ENCODE data around the gene CEACAM3.
A peak's percentile ranks its signal among the peaks of the same experiment; 100 is the strongest.

CEACAM3 gene

DNA sequence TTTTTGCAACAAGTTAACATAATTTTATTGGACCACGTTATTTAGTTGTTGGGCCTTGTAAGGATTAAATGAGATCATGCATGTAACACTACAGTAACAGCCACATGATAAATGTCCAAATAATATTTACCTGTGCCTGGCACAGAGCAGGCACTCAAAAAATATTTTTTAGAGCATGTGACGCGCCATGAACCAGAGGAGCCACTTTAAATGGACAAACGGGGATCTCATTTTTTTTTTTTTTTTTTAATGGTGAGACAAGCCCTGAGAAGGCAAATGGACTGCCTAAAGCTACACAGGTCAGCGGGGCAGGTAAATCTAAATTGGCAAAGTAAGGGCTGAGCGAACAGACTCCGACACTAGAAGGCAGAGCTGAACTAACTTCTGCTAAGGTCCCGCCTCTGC is 62.8 kb downstream of the CEACAM3 start:
- Histone ChIP-seq H3K27ac (peak overlapping the region; percentile 1), H3K9ac (ENCODE audit: insufficient read length) (peak overlapping the region; percentile 70), H3K4me3 (peak overlapping the region; percentile 100), H3K36me3 (ENCODE audit: insufficient read depth, low read length) (peaks cover 38% of the 10 kb centered on the region), H3K9me3 (ENCODE audit: low read depth, low read length) (no peaks in the 10 kb centered on the region)
- DNase-seq (ENCODE audit: low read depth, low spot score) = no peak
- TF ChIP-seq POLR2AphosphoS5 (IDR thresholded peaks at IDR 0.05; ENCODE audit: borderline replicate concordance, low read depth, low read length) (peak; percentile 60), FOXP2 (optimal IDR thresholded peaks at IDR 0.05; ENCODE audit: control extremely low read depth, extremely low read length, insufficient read depth) (no peak), EZH2 (IDR thresholded peaks at IDR 0.05) (no peak)

DNA sequence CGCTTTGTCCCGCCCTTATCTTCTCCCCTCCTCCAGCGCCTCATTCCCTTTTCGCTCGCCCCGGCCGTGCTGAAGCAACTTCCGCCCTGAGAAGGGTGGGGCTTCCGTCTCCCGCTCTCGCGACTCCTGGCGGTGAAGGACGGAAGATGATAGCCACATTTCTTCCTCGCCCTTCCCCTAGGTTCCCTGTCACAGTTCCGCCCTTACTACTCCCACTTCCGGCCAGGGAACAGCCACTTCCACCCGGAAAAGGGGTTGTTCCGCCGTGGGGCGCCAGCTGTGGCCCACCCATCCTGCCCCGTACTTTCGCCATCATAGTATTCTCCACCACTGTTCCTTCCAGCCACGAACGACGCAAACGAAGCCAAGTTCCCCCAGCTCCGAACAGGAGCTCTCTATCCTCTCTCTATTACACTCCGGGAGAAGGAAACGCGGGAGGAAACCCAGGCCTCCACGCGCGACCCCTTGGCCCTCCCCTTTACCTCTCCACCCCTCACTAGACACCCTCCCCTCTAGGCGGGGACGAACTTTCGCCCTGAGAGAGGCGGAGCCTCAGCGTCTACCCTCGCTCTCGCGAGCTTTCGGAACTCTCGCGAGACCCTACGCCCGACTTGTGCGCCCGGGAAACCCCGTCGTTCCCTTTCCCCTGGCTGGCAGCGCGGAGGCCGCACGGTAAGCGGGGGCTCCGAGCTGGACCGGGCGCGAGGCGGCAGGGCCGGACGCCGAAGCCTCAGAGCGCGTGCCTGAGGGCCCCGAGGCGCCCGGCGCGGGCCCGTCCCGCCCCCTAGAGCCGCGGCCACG is 63.4 kb downstream of the CEACAM3 start, which contains the start of gene RPS19:
TSS of gene RPS19 (plus strand) at position 638 of the 801 bp plus-strand sequence. CDS start 520 bp downstream, outside the sequence.
- peak; percentile 96 for DNase-seq (ENCODE audit: low read depth, low spot score)
- Histone ChIP-seq H3K36me3 (ENCODE audit: insufficient read depth, low read length) (peaks cover 44% of the 10 kb centered on the region), H3K9ac (ENCODE audit: insufficient read length) (peak within 1 kb of the TSS; percentile 99), H3K9me3 (ENCODE audit: low read depth, low read length) (no peaks in the 10 kb centered on the region), H3K27ac (peak within 1 kb of the TSS; percentile 97), H3K4me3 (peak within 1 kb of the TSS; percentile 100)
- TF ChIP-seq EZH2 (IDR thresholded peaks at IDR 0.05) (no peak), POLR2AphosphoS5 (IDR thresholded peaks at IDR 0.05; ENCODE audit: borderline replicate concordance, low read depth, low read length) (peak; percentile 97), FOXP2 (optimal IDR thresholded peaks at IDR 0.05; ENCODE audit: control extremely low read depth, extremely low read length, insufficient read depth) (no peak)

DNA sequence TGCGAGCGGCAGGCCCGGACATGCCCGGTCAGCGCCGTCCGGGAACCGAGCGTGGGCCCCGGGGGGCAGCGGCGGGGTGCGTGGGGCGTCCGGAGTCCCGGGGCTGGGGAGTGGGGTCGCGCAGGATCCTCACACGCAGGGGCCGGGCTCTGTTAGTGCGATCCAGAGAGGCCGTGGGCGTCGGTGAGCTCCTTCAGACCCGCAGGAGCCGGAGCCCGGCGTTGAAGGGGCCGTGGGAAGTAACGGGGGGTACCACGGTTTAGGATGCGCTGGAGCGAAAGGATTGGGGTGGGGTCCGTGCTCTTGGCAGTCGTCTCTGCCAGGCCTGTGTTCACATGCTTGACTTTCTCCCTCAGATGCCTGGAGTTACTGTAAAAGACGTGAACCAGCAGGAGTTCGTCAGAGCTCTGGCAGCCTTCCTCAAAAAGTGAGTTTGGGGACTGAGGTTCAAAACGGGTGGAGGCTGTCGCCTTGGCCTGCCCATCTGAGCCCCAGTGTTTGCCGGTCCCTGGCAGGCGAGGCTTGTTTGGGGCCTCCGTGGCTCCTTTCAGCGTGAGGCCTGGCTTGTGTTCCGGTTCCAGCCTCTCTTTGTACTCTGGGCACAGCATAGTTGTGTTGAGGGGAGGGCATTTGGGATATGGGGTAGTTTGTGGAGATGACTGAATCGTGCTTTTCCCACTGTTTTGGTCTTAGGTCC is 64.2 kb downstream of the CEACAM3 start:
- peak overlapping the region; percentile 100 for H3K4me3 ChIP-seq
- H3K9ac ChIP-seq (ENCODE audit: insufficient read length) = peak overlapping the region; percentile 99
- H3K36me3 ChIP-seq (ENCODE audit: insufficient read depth, low read length) = peaks cover 52% of the 10 kb centered on the region
- DNase-seq (ENCODE audit: low read depth, low spot score) = no peak
- TF ChIP-seq POLR2AphosphoS5 (IDR thresholded peaks at IDR 0.05; ENCODE audit: borderline replicate concordance, low read depth, low read length) (peak; percentile 34; the same call in 1 of the 2 replicates), FOXP2 (optimal IDR thresholded peaks at IDR 0.05; ENCODE audit: control extremely low read depth, extremely low read length, insufficient read depth) (no peak), EZH2 (IDR thresholded peaks at IDR 0.05) (no peak)
- no peaks in the 10 kb centered on the region for H3K9me3 ChIP-seq (ENCODE audit: low read depth, low read length)
- H3K27ac ChIP-seq = peak overlapping the region; percentile 97

Data from SK-N-MC (cell line).